GM12892 (cell line): ENCODE measurements around the gene EIF1B.

Source experiments
- DNase-seq: peaks from one replicate; pipeline ENCODE4 v3.0.0; 2011; ENCODE audit not compliant: insufficient read length
- FAIRE-seq: peaks from 2 replicates; lab custom pipeline; 2011; peaks lifted over from hg19 to GRCh38; lab: Jason Lieb, UNC
- POLR2A ChIP-seq: IDR thresholded peaks from 2 replicates; pipeline ENCODE4 v1.6.1; 2011; ENCODE audit warnings: low read depth, low read length, control low read depth
- POLR2AphosphoS5 ChIP-seq: IDR thresholded peaks from 2 replicates; pipeline ENCODE4 v1.6.1; 2011; ENCODE audit warnings: low read depth, low read length, control low read depth
- TAF1 ChIP-seq: IDR thresholded peaks from 2 replicates; pipeline ENCODE4 v1.6.1; 2011; ENCODE audit warnings: low read depth, mild to moderate bottlenecking, control low read depth, low read length, borderline replicate concordance

EIF1B gene

DNA sequence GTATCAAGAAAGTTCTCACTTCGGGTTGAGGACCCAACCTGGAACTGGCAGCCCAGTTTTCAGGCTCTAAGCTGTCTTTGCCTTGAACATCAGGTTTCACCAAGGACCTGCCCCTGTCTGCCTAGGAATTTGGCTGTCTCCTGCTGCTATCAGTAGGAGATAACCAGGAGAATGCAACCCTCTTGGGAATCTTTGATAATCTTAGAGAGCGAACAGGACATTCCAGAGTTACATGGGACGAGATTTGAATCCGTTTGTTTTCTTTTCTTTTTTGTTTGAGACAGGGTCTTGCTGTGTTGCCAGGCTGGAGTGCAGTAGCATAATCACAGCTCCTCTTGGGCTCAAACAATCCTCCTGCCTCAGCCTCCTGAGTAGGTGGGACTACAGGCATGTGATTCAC lies 18.0 kb upstream of the EIF1B start:
- no peak for TF ChIP-seq TAF1
- no peak for TF ChIP-seq POLR2A
- TF ChIP-seq POLR2AphosphoS5 = no peak
- FAIRE-seq (no peak), DNase-seq (no peak)

DNA sequence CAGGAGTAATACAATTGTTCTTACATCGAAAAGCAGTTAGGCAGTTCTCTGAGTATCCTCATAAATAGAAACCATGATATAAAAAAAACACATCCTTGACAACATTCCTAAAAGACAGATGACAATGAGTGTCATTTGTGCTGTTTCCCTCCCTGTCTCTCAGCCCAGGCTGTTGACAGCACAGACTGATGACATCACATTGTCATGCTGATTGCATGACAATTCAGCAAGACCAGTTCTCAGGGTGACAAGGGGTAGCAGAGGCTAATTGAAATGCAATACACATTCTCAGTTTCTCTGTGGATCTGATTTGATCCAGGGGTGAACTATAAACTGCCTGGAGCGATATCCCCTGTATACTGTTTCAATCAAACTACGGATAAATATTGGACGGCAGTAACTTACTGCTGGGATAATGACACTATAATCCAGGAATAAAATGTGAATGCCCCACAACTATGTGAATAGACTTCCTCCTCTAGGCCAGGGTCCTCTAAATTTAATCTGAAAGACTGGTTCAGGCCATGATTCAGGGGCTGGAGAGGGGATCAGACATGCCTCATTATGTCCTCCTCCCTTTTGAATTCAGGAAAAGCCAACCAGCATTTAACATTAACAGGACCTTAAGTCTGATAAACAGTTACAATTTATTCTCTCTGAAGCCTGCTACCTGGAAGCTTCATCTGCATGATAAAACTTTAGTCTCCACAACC lies 16.7 kb upstream of the EIF1B start:
- FAIRE-seq = no peak

DNA sequence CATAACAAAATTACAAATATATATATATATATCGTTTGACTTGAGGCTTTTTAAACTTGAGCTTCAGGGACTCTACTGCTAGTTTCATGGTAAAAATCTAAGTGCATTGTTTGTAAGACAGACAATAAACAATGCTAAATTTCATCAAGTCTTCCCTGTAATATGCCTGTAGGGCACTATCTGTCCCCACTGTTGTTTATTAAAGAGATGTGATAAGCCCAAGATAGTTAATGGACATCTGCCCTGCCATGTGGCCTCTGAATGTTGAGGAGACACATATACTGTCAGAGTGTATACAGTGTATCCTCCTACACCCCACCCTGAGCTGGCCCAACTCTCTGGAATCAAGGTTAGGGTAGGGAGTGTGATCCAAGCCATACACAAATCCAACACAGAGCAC lies 15.1 kb upstream of the EIF1B start:
- DNase-seq (no peak), FAIRE-seq (no peak)
- no peak for TF ChIP-seq TAF1
- TF ChIP-seq POLR2AphosphoS5 = no peak
- no peak for TF ChIP-seq POLR2A

More for the DNA sequence above, 16.7 kb upstream of the EIF1B start:
- no peak for TF ChIP-seq TAF1
- TF ChIP-seq POLR2A = no peak
- no peak for TF ChIP-seq POLR2AphosphoS5
- no peak for DNase-seq

DNA sequence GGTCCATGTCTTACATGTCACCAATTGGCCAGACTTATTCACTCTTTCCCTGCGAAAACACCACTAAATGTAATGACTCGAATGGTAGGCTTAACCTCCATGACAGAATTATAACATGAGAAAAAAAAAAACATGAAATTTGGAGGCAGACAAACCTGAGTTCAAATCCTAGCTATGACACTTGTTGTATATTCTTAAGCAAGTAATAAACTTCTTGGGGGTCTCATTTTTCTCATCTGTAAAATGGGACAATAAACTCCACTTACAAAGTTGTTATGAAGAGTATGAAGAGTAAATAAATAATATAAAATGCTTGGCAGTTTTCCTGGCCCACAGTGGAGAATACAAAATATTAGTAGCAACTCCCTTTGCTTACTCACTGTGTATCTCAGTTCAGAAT lies 11.4 kb upstream of the EIF1B start:
- no peak for FAIRE-seq
- TF ChIP-seq TAF1 (no peak), POLR2A (no peak), POLR2AphosphoS5 (no peak)
- no peak for DNase-seq

DNA sequence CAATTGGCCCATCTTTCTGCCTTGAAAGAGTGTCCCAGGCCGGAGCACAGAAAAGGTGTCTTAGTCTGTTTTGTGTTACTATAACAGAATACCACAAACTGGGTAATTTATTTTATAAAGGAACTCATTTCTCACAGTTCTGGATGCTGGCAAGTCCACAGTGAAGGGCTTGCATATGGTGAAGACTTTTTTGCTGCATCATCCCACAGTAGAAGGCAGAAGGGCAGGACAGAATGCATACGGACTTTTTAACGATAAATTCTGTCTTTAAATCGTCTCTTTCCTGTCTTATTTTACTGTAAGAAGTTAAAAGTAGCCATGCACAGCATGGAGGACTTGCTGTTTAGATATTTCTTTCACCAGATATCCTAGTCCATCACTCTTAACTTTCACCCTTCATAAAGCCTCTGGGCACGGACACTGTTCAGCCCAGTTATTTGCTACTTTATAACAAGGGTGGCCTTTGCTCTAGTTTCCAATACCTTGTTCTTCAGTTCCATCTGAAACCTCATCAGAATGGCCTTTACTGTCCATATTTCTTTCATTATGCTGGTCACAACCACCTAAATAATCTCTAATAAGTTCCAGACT lies 10.3 kb upstream of the EIF1B start:
- TF ChIP-seq TAF1 = no peak
- DNase-seq (no peak), FAIRE-seq (no peak)

DNA sequence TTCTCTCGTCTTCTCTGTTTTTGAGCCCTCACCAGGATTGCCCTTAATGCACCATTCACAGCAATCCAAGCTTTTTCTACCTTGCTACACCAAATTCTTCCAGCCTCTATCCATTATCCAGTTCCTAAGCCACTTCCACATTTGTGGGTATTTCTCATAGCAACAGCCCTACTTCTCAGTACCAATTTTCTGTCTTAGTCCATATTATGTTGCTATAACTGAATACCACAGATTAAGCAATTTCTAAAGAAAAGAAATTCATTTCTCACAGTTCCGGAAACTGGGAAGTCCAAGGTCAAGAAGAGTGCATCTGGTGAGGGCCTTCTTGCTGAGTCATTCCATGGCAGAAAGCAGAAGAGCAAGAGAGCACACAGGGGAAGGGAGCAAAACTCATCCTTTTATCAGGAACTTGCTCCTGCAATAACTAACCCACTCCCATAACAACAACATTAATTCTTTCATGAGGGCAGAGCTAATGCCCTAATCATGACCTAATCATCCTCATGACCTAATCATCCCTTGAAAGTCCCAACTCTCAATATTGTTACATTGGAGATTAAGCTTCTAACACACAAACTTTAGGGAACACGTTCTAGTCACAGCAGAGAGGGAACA lies 9.7 kb upstream of the EIF1B start:
- FAIRE-seq (peak; percentile 42), DNase-seq (no peak)
- TF ChIP-seq TAF1 = no peak
- no peak for TF ChIP-seq POLR2AphosphoS5
- TF ChIP-seq POLR2A = no peak

DNA sequence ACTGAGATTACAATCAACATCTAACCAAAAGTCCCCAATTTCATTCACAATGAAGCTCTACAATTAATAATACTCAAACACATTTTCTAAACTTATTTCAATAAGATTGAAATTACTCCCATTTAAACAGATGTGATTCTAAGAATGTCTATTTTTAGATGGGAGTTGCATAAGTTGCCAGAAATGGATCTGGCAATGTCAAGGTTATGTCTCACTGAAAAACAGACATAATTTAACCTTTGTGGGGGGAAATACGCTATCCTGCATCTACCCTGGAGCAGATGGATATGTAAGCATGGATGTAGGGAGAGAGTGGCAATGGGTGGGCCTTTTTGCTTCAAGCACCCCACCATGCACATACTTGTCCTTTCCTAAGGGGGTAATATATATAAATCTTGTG lies 6.7 kb upstream of the EIF1B start:
- FAIRE-seq (no peak), DNase-seq (no peak)
- TF ChIP-seq TAF1 = no peak
- no peak for TF ChIP-seq POLR2AphosphoS5
- TF ChIP-seq POLR2A = no peak

DNA sequence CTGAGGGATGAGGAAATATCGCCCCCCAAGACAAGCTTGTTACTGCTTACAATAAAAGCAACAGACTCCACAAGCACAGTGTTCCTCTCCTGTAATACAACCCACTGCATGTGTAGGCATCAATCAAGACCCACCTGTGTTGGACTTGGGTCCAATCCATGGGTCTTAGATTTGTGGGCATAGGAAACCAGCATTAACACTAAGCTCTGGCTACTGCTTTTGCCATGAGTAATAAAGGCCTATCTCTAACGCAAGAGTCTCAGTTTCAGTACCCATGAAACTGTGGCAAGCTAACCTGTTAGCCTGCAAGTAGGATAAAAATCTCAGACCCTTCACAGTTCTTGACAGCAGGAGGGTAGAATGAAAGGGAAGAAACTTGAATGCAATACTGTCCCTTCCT lies 5.2 kb upstream of the EIF1B start:
- no peak for DNase-seq
- TF ChIP-seq POLR2AphosphoS5 = no peak
- TF ChIP-seq TAF1 = no peak
- TF ChIP-seq POLR2A = no peak
- FAIRE-seq = no peak

DNA sequence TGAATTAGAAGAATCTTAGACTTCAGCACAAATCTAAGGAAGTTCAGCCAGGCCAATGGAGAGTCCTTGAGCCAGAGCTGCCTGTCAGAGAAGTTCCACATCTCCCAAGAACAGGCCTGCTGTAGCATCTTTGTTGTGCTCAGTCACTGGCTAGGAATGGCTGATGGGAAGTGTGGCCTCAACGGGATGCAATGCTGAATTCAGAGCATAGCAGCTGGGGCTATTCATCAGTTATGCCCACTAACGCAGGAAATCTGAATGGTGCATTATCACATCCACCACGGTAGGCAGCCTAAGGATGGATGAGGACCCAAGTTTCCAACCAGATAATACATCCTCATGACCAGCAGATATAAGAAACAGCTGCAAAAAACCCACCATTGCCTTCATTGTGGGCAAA lies 3.2 kb upstream of the EIF1B start:
- no peak for FAIRE-seq
- no peak for DNase-seq
- no peak for TF ChIP-seq POLR2A

DNA sequence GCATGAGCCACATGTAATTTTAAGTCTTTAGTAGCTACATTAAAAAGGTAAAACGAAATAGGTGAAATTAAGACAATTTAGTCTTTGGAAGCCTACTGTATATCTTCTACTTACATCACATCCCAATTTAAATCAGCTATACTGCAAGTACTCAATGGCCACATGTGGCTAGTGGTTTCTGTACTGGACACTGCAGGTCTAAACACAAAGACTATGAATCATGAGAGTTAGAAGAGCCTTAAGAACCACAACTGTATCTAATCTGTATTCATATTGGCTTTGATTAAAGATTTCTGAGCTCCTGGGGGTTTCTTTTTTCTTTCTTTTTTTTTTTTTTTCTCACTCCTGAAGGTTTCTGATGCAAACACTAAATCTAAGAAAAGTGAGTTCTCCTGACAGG lies 2.3 kb upstream of the EIF1B start:
- DNase-seq (no peak), FAIRE-seq (no peak)
- TF ChIP-seq POLR2A (no peak), POLR2AphosphoS5 (no peak), TAF1 (no peak)

DNA sequence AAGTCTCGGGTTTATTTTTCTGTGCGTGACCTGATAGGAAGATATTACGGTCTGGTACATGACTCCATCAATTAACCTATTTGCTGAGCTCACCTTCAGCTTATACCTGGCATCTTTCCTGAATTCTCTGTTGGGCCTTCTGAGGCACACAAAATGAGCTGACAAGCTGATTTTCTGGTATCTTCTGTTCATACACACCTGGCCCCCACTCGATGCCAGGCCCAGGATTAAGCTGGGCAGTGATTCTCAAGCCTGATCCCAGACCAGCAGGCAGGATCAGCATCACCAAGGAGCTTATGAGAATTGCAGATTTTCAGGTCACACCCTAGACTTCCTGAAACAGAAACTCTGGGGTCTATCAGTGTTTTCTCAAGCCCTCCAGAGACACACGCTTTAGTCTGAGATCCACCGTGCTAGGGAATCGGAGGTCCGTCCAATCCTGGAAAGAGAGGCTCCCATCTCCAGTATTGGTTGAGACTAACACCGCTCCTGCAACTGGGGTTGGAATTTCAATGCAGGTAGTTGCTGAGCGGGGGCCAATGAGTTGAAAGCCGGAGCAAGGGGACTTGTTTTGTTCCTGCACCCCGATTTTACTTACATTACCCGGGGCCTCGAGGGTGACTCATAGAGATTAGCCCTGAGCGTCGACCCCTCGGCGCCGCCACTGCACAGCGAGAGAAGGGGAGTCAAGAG lies 636 bp upstream of the EIF1B start:
- TF ChIP-seq TAF1 = no peak
- no peak for TF ChIP-seq POLR2A
- TF ChIP-seq POLR2AphosphoS5 = no peak
- no peak for FAIRE-seq

DNA sequence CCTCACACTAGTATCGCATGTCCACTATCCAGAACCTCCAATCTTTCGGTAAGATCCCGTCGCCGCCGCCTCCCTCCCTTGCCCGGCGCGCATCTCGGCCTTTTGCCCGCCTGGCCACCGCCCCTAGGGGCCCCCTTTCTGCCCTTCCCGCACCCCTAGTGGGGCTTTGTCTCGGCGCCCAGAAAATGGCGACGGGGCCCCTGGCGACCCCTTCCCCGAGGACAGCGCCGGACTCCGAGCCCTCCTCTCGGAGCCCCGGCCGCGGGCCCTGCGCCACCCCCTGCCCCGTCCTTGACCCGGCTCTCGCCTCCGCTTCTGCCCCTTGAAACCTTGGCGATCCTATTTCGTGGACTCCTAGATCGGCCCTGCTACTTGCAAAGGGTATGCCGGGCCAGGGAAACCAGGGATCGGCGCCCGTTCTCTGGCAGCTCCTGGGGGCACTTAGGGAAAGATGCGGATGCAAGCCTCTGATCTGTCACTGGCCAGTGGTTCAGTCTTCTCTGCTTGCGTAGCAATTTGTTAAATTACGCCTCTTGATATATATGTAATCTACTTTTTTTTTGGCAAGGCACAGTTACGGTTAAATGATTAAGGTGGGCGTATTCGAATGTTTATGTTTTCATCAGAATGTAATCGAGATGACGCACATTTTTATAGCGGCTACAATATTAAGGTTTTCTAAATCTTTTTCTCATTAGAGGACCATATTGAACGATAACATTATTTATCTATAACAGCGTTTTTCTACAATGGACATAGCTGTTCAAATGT lies 603 bp downstream of the EIF1B start:
- FAIRE-seq = no peak
- DNase-seq = peak; percentile 28
- TF ChIP-seq POLR2AphosphoS5 = peak; percentile 10; the same call in 1 of the 2 replicates
- TF ChIP-seq POLR2A = no peak

More for the DNA sequence above, 636 bp upstream of the EIF1B start:
- DNase-seq = peak; percentile 5
